ENCODE results near the gene FBLN2. TPM values are rescaled to one million over a fixed set of nuclear protein-coding genes. Genes with fewer than 3 reads are reported as not detected.

Gene FBLN2
- total and polyA plus RNA-seq, 2 of the 4 experiments (the other 2 are of a cell fraction), result 11.8 to 60.8 TPM

DNA sequence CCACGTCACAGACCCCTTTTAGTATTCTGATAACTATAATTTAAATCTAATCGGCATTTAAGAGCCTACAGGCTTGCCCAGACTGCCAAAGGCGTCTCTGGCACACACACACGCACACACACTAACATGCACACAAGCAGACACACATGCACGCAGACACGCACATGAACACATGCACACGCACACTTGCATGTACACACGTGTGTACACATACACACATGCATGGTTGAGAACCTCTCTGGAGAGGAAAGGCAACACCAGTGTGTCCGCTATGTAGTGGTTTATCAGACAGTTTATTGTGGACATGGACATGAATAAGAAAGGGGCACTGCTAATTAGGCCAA, 102.1 kb downstream of the FBLN2 start:
- no peak overlapping the region for H3K4ac ChIP-seq (ENCODE audit: low read depth, low read length)
- no peak overlapping the region for H4K5ac ChIP-seq (ENCODE audit: low read depth, low read length)
- no peak overlapping the region for H3K4me2 ChIP-seq (ENCODE audit: low read depth, low read length)
- ATAC-seq (ENCODE audit: low read depth) (no peak), DNase-seq (no peak)
- H3K56ac ChIP-seq (ENCODE audit: extremely low read depth, insufficient read depth, low read length), result no peak overlapping the region
- CTCF ChIA-PET, result interaction anchor here (0.6 to 4.6 kb wide), 2 partner anchors 156 to 250 kb away, joined by 3 to 86 read pairs; no protein-coding TSS in a partner anchor
- 0 out of 2 replicates have a peak, but pooled peaks cover 3% of the 10 kb centered on the region for H4K20me1 ChIP-seq (ENCODE audit: insufficient read depth, low read length)
- no peak overlapping the region for H2BK120ac ChIP-seq (ENCODE audit: low read depth, low read length)
- H3K79me1 ChIP-seq (ENCODE audit: low read depth in 1 of 2, low read length in 2 of 2), result no peaks in the 10 kb centered on the region
- H2AK9ac ChIP-seq (replicated peaks; ENCODE audit: low read depth, low read length, poor library complexity), result no peak overlapping the region
- no peak overlapping the region for H2BK5ac ChIP-seq (ENCODE audit: low read depth, low read length, poor library complexity, severe bottlenecking)
- H4K91ac ChIP-seq (ENCODE audit: insufficient read depth, low read depth, low read length), result no peak overlapping the region; the same call in 1 of the 2 replicates
- H3K36me3 ChIP-seq (ENCODE audit: control insufficient read depth, insufficient read depth, low read length), result no peaks in the 10 kb centered on the region
- POLR2A ChIA-PET (ENCODE audit: unreplicated experiment), result no interaction called here
- H3K9me3 ChIP-seq (ENCODE audit: control insufficient read depth, insufficient read depth, low read length), result no peaks in the 10 kb centered on the region
- in situ Hi-C loops (cut with MboI; ENCODE audit: low sequenced_read_pairs) (no loop called here), intact Hi-C loops (cut with micrococcal nuclease) (no loop called here), dilution Hi-C loops (cut with HindIII; ENCODE audit: low sequenced_read_pairs, unreplicated experiment) (no loop called here)
- H3K9ac ChIP-seq (ENCODE audit: low read depth, low read length), result no peak overlapping the region
- no TSS peak for BruUV-seq (replicated peaks)
- H3K4me3 ChIP-seq (ENCODE audit: insufficient read depth, low read depth, low read length), result no peak overlapping the region
- no peak overlapping the region for H2AFZ ChIP-seq (replicated peaks; ENCODE audit: low read length, poor library complexity)
- no peak overlapping the region for H3K18ac ChIP-seq (ENCODE audit: low read depth, low read length)
- TF ChIP-seq ELK1 (IDR thresholded peaks at IDR 0.05; ENCODE audit: borderline replicate concordance, low read depth, low read length) (no peak), SMC3 (IDR thresholded peaks at IDR 0.05; ENCODE audit: low read depth, low read length) (no peak), USF2 (IDR thresholded peaks at IDR 0.05; ENCODE audit: low read depth, low read length) (no peak), CHD1 (IDR thresholded peaks at IDR 0.05; ENCODE audit: low read depth, low read length) (no peak), RAD21 (IDR thresholded peaks at IDR 0.05; ENCODE audit: low read length) (no peak), MAFK (IDR thresholded peaks at IDR 0.05; ENCODE audit: low read depth, low read length) (no peak), MXI1 (IDR thresholded peaks at IDR 0.05; ENCODE audit: borderline replicate concordance, low read depth, low read length) (no peak), FOS (IDR thresholded peaks at IDR 0.05; ENCODE audit: low read depth, low read length) (no peak), RFX5 (IDR thresholded peaks at IDR 0.05; ENCODE audit: low read depth, low read length) (no peak), CTCF (conservative IDR thresholded peaks at IDR 0.05; ENCODE audit: low read depth, low read length) (no peak), NFE2L2 (IDR thresholded peaks at IDR 0.05; ENCODE audit: low read depth, low read length) (no peak), CEBPB (IDR thresholded peaks at IDR 0.05; ENCODE audit: low read depth, low read length) (no peak), POLR2A (IDR thresholded peaks at IDR 0.05; ENCODE audit: low read depth, low read length) (no peak), BHLHE40 (IDR thresholded peaks at IDR 0.05; ENCODE audit: low read depth, low read length) (no peak), RCOR1 (IDR thresholded peaks at IDR 0.05; ENCODE audit: insufficient replicate concordance, low read length) (no peak), MAZ (IDR thresholded peaks at IDR 0.05; ENCODE audit: borderline replicate concordance, low read depth, low read length) (no peak)
- no peak overlapping the region for H3K27ac ChIP-seq (ENCODE audit: insufficient read depth, low read length)
- H3K4me1 ChIP-seq (ENCODE audit: control insufficient read depth, insufficient read depth, low read length), result peaks cover 1% of the 10 kb centered on the region; the same call in 1 of the 2 replicates
- H3K27me3 ChIP-seq (ENCODE audit: control insufficient read depth, insufficient read depth, low read length), result peaks cover 2% of the 10 kb centered on the region; the same call in 1 of the 2 replicates
- H3K23ac ChIP-seq (ENCODE audit: low read depth, low read length), result no peak overlapping the region
- H4K8ac ChIP-seq (ENCODE audit: low read depth in 2 of 2, low read length in 2 of 2), result no peak overlapping the region
- H2BK20ac ChIP-seq (ENCODE audit: low read depth, low read length), result no peak overlapping the region
- H2AK5ac ChIP-seq (ENCODE audit: low read depth, low read length), result no peak overlapping the region
- 100% methylated on average over 1 of the region's 9 CpGs; no CpG with 5 or more reads in 1 of the 2 experiments for WGBS, 2 experiments (ENCODE audit: extremely low coverage in 2 of 2, insufficient read length in 1 of 2)
- H3K9me1 ChIP-seq (ENCODE audit: insufficient read depth, low read length), result 0 out of 2 replicates have a peak, but pooled peaks cover 2% of the 10 kb centered on the region
- H3K14ac ChIP-seq (replicated peaks; ENCODE audit: low read depth, low read length), result no peak overlapping the region
- H2BK15ac ChIP-seq (ENCODE audit: low read depth, low read length), result no peak overlapping the region

Measured in IMR-90 (cell line).